Measurements from ENCODE around the gene YWHAB.

The YWHAB gene

DNA sequence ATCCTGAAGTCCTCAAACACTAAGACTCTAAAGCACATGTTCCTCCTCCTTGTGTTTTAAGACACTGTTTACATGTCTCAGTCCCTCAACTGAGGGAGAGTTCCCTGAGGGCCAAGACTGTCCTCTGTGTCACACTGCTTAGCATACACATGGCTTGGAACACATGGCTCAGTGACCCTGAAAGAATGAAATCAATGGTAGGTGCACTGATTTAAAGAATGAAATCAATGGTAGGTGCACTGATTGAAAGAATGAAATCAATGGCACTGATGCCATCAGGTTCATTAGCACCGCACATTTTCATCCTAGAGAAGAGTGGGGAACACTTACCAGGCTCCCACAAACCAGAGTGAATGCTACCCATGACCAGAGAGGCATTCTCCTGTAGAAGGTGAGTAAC, 64.9 kb downstream of the YWHAB start:
- no peak for DNase-seq (ENCODE audit: low read depth, low spot score)

DNA sequence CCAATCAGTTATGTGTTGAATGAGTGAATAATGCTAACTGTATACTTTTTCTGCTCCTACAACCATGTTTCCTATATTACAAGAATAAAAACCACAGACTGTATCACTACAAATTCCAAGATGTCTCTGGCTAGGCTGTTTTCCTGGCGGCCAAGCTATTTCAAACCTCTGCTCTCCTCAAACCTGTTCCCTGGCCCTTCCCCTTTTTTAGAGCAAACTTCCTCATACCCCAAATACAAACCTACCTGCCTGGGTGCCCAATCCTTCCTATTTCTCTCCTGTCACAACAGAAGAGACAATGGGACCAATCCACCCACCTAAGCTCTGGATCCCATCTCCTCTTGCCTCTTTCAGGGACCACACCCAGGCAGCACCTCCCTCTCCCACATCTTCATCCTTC, 67.2 kb downstream of the YWHAB start:
- DNase-seq (ENCODE audit: low read depth, low spot score): no peak

GRCh38 chr20:44954211-44954610, 68.7 kb downstream of the YWHAB start:
- no peak for DNase-seq (ENCODE audit: low read depth, low spot score)

GRCh38 chr20:44955270-44955669, 69.8 kb downstream of the YWHAB start:
- DNase-seq (ENCODE audit: low read depth, low spot score): no peak

- no peak for DNase-seq (ENCODE audit: low read depth, low spot score)
These were observed 70.9 kb downstream of the YWHAB start for GRCh38 chr20:44956410-44956809.
